Small intestine (tissue), 16 donors: ENCODE measurements around the gene GPRC5A. TPM values are rescaled to one million over a fixed set of nuclear protein-coding genes. Genes with fewer than 3 reads are reported as not detected.
"Not testable (repeated sequence)": the region's sequence is repeated elsewhere in the genome, so short reads cannot be mapped to it uniquely, and the experiment has no call there.

Experiments
- DNase-seq, 2 donors: peaks; one replicate each; pipeline versions ENCODE4 v3.0.0 to v3.0.0-alpha.2; 2013
- FAIRE-seq: peaks from 2 replicates; lab custom pipeline; 2012; peaks lifted over from hg19 to GRCh38; lab: Jason Lieb, UNC
- H3K27ac ChIP-seq, 3 donors: one replicate each; pipeline ENCODE4 v1.5.1; 2013; ENCODE audit warnings: low read length in 2 of 3, mild to moderate bottlenecking in 2 of 3, control low read depth in 1 of 3, inconsistent platforms in 1 of 3, low read depth in 1 of 3, moderate library complexity in 1 of 3
- H3K27me3 ChIP-seq, 3 donors: one replicate each; pipeline ENCODE4 v1.6.1; 2013; ENCODE audit warnings: low read length in 3 of 3, inconsistent platforms in 1 of 3; ENCODE audit not compliant: control insufficient read depth in 3 of 3, insufficient read depth in 3 of 3
- H3K36me3 ChIP-seq, 3 donors: one replicate each; pipeline ENCODE4 v1.6.1; 2013; ENCODE audit warnings: low read length in 3 of 3, inconsistent platforms in 1 of 3, low read depth in 1 of 3, mild to moderate bottlenecking in 1 of 3, moderate library complexity in 1 of 3; ENCODE audit not compliant: control insufficient read depth in 3 of 3, insufficient read depth in 2 of 3
- H3K4me1 ChIP-seq, 3 donors: one replicate each; pipeline ENCODE4 v1.6.1; 2013; ENCODE audit warnings: low read length in 2 of 3, inconsistent platforms in 1 of 3, low read depth in 1 of 3, mild to moderate bottlenecking in 1 of 3, moderate library complexity in 1 of 3; ENCODE audit not compliant: control insufficient read depth in 3 of 3, insufficient read depth in 2 of 3
- H3K4me3 ChIP-seq, 3 donors: one replicate each; pipeline ENCODE4 v1.5.1; 2013; ENCODE audit warnings: low read length in 3 of 3, control low read depth in 1 of 3, inconsistent platforms in 1 of 3, low read depth in 1 of 3, mild to moderate bottlenecking in 1 of 3, moderate library complexity in 1 of 3
- H3K9me3 ChIP-seq, 2 donors: one replicate each; pipeline ENCODE4 v1.6.1; 2013; ENCODE audit warnings: low read depth in 1 of 2, low read length in 1 of 2; ENCODE audit not compliant: control insufficient read depth in 2 of 2, insufficient read depth in 1 of 2
- WGBS, 3 donors: extraction: QIAGEN DNeasy Blood & Tissue Kit; methylation state at CpG; one replicate each; pipeline ENCODE4 v1.1.7; 2013; 5-methylcytosine and 5-hydroxymethylcytosine counted together
- long read RNA-seq, 10 donors: transcript quantifications; one replicate each; lab custom pipeline, GENCODE V29; 2026
- polyA plus RNA-seq, 4 donors: library from polyadenylated mRNA; stranded (reverse) in 3 of 4; unstranded in 1 of 4; fragments of 200-250 nt in 3 of 4; fragments of 120-200 nt in 1 of 4; gene quantifications; one replicate each; pipeline versions ENCODE4 v1.2.1 to v1.2.3, GENCODE V29; 2013
- donor health status: healthy with polysubstance abuse.
- donor health status: control.
- donor health status: control.
- donor health status: Bipolar disorder and iron deficiency.
- donor health status: healthy.

GPRC5A gene
- 10 to 100 TPM; 13.2 to 29.9 (median 22.2) TPM for polyA plus RNA-seq
- long read RNA-seq, donor 1, full-length matches to known transcripts: 15 of 21 reads
- long read RNA-seq, donor 1, partial matches to known transcripts: 6 of 21 reads
- long read RNA-seq, donor 1, other reads (novel, unspliced or antisense): 0 of 21 reads
- long read RNA-seq, donor 2, full-length matches to known transcripts: 5 of 5 reads
- long read RNA-seq, donor 2, partial matches to known transcripts: 0 of 5 reads
- long read RNA-seq, donor 2, other reads (novel, unspliced or antisense): 0 of 5 reads
- long read RNA-seq, donor 3, full-length matches to known transcripts: 2 of 2 reads
- long read RNA-seq, donor 3, partial matches to known transcripts: 0 of 2 reads
- long read RNA-seq, donor 3, other reads (novel, unspliced or antisense): 0 of 2 reads
- long read RNA-seq, donor 4, full-length matches to known transcripts: 1 of 1 reads
- long read RNA-seq, donor 4, partial matches to known transcripts: 0 of 1 reads
- long read RNA-seq, donor 4, other reads (novel, unspliced or antisense): 0 of 1 reads
- long read RNA-seq, donor 5: 0 reads
- long read RNA-seq, donor 6, full-length matches to known transcripts: 9 of 9 reads
- long read RNA-seq, donor 6, partial matches to known transcripts: 0 of 9 reads
- long read RNA-seq, donor 6, other reads (novel, unspliced or antisense): 0 of 9 reads
- long read RNA-seq, donor 7: 0 reads
- long read RNA-seq, donor 8, full-length matches to known transcripts: 1 of 1 reads
- long read RNA-seq, donor 8, partial matches to known transcripts: 0 of 1 reads
- long read RNA-seq, donor 8, other reads (novel, unspliced or antisense): 0 of 1 reads
- long read RNA-seq, donor 9: 0 reads
- long read RNA-seq, donor 10, full-length matches to known transcripts: 8 of 8 reads
- long read RNA-seq, donor 10, partial matches to known transcripts: 0 of 8 reads
- long read RNA-seq, donor 10, other reads (novel, unspliced or antisense): 0 of 8 reads

DNA sequence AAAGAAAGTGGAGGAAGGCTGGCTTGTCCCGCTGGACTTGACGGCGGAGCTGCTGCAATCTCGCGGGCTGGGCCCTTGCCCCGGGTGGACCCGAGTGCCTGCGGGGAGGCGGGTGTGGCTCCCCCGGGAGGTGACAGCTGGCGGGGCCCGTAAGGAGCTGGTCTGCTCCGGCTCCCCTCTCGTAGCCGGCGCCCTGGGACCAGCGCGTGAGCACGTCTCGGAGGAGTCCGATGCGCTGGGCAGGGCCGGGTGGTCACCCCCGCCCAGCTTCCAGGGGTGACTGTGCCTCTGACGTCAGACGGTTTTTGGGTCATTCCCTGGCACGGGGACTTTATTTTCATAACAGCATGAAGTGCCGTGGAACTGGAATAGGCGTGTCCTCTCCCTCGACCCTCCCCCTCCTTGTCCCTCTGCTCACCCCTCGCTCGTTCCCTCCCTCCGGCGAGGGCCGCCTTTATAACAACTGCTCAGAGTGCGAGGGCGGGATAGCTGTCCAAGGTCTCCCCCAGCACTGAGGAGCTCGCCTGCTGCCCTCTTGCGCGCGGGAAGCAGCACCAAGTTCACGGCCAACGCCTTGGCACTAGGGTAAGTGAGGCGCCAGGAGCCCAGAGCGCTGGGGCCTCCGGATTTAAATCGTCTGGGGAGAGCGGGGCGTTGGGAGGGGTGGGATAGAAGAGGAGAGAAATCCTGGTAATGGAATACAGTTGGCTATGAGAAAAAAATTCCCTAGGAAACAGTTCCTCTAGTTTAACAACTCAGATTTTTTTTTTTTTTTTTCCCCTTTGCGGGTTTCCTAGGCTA lies at the start of gene GPRC5A:
GPRC5A (plus strand) TSS at position 483 of the 801 bp plus-strand sequence. CDS start 16,688 bp downstream, outside the sequence.
- Histone ChIP-seq H3K27me3 (no peaks in the 10 kb centered on the region), H3K36me3 (peaks cover 0 to 3% (median 0%) of the 10 kb centered on the region in 3 donors), H3K4me3 (peak within 1 kb of the TSS; percentile 8 to 83 (median 50)), H3K4me1 (peaks cover 0 to 13% (median 3%) of the 10 kb centered on the region in 3 donors), H3K27ac (peak within 1 kb of the TSS; percentile 94 to 96 (median 96)), H3K9me3 (no peaks in the 10 kb centered on the region)
- WGBS, 3 donors: 1 to 2% (median 2%) methylated on average over 43 to 50 of the region's 50 CpGs
- DNase-seq (peak; percentile 96), FAIRE-seq (no peak)

DNA sequence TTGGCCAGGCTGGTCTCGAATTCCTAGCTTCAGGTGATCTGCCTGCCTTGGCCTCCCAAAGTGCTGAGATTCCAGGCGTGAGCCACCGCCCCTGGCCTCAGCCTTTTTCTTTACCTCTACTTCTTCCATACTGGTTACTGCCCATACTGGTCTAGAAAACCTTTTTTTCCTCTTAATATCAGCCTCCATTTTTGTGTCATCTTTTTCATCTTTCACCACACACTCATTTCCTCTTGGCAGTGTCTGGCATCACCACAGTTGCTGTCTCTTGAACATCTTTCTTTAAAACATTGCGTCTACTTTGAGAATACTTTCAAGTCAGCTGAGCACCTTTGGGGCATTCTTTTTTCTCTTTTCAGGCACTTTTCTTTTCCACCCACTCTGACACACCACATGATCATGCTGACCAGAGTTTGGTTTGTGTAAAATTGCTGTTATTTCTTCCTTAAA lies 45.5 kb upstream of the GPRC5A start:
- no peaks in the 10 kb centered on the region for H3K4me1 ChIP-seq
- H3K9me3 ChIP-seq: peaks cover 0 to 4% of the 10 kb centered on the region in 2 donors
- no peak for DNase-seq
- FAIRE-seq: no peak
- H3K4me3 ChIP-seq: no peak overlapping the region
- no peaks in the 10 kb centered on the region for H3K27me3 ChIP-seq
- H3K27ac ChIP-seq: no peak overlapping the region
- H3K36me3 ChIP-seq: peaks cover 0 to 3% (median 0%) of the 10 kb centered on the region in 3 donors
- 93 to 94% (median 93%) methylated on average over 4 of the region's 4 CpGs for WGBS, 3 donors

DNA sequence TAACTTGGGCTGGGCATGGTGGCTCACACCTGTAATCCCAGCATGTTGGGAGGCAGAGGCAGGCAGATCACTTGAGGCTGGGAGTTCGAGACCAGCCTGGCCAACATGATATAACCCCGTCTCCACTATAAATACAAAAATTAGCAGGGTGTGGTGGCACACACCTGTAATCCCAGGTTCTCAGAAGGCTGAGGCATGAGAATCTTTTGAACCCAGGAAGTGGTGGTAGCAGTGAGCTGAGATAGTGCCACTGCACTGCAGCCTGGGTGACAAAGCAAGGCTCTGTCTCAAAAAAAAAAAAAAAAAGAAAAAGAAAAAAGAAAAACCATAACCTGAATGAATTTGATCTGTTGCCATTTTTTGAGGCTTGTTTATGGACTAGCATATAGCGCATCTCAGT lies 44.6 kb upstream of the GPRC5A start:
- H3K36me3 ChIP-seq, H3K4me3 ChIP-seq, DNase-seq, H3K4me1 ChIP-seq, FAIRE-seq, H3K27me3 ChIP-seq, H3K27ac ChIP-seq: not testable (repeated sequence)
- WGBS, 3 donors: 86 to 91% (median 91%) methylated on average over 3 of the region's 3 CpGs
- H3K9me3 ChIP-seq: peaks cover 0 to 11% of the 10 kb centered on the region in 2 donors

DNA sequence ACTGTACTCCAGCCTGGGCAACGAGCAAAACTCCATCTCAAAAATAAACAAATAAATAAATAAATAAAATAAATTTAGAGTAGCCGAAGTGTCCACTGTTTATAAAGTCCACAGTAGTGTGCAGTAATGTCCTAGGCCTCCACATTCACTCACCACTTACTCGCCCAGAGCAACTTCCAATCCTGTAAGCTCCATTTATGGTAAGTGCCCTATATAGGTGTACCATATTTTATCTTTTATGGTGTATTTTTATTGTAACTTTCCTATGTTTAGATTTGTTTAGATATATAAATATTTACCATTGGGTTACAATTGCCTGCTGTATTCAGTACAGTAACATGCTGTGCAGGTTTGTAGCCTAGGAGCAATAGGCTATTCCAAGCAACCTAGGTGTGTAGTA lies 37.9 kb upstream of the GPRC5A start:
- Histone ChIP-seq H3K27me3 (no peaks in the 10 kb centered on the region), H3K36me3 (peaks cover 0 to 2% (median 0%) of the 10 kb centered on the region in 3 donors), H3K4me1 (no peaks in the 10 kb centered on the region), H3K9me3 (peaks cover 0 to 11% of the 10 kb centered on the region in 2 donors), H3K27ac (no peak overlapping the region), H3K4me3 (no peak overlapping the region)
- FAIRE-seq: no peak
- WGBS, 3 donors: 59 to 64% (median 62%) methylated on average over 3 of the region's 3 CpGs
- no peak for DNase-seq

DNA sequence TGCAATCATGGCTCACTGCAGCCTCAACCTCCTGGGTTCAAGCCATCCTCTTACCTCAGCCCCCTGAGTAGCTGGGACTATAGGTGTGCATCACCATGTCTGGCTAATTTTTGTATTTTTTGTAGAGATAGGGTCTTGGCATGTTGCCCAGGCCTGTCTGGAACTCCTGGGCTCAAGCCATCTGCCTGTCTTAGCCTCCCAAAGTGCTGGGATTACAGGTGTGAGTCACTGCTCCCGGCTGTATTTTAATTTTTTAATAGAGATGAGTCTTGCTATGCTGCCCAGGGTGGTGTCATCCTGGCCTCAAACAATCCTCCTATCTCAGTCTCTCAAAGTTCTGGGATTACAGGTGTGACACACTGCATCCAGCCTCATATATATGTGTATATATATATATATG lies 31.7 kb upstream of the GPRC5A start:
- DNase-seq (no peak), FAIRE-seq (no peak)
- Histone ChIP-seq H3K9me3 (no peaks in the 10 kb centered on the region), H3K4me1 (no peaks in the 10 kb centered on the region), H3K27me3 (no peaks in the 10 kb centered on the region), H3K36me3 (peaks cover 0 to 5% (median 0%) of the 10 kb centered on the region in 3 donors), H3K27ac (no peak overlapping the region), H3K4me3 (no peak overlapping the region)
- WGBS, 3 donors: 13 to 64% (median 42%) methylated on average over 1 of the region's 1 CpG

- Histone ChIP-seq H3K9me3 (no peaks in the 10 kb centered on the region), H3K4me3 (no peak overlapping the region), H3K36me3 (peaks cover 0 to 8% (median 0%) of the 10 kb centered on the region in 3 donors), H3K27me3 (no peaks in the 10 kb centered on the region), H3K4me1 (no peaks in the 10 kb centered on the region), H3K27ac (no peak overlapping the region)
- FAIRE-seq: no peak
- WGBS, 3 donors: 96 to 100% (median 98%) methylated on average over 2 of the region's 2 CpGs
- DNase-seq: no peak
These were observed 27.1 kb upstream of the GPRC5A start for GRCh38 chr12:12864243-12864642.

GRCh38 chr12:12868477-12869235 lies 22.7 kb upstream of the GPRC5A start:
- DNase-seq (no peak), FAIRE-seq (no peak)
- no peak overlapping the region for H3K27ac ChIP-seq
- H3K4me1 ChIP-seq: peaks cover 0 to 18% (median 2%) of the 10 kb centered on the region in 3 donors
- H3K27me3 ChIP-seq: no peaks in the 10 kb centered on the region
- peaks cover 0 to 8% (median 0%) of the 10 kb centered on the region in 3 donors for H3K36me3 ChIP-seq
- no peak overlapping the region for H3K4me3 ChIP-seq
- 89 to 93% (median 90%) methylated on average over 3 of the region's 3 CpGs for WGBS, 3 donors
- no peaks in the 10 kb centered on the region for H3K9me3 ChIP-seq
